Epidermal melanocyte (primary cell): ENCODE data around the gene RGL1.

Experiments used
- DNase-seq: peaks from one replicate; pipeline ENCODE4 v3.0.0; 2011; ENCODE audit warnings: low spot score; ENCODE audit not compliant: insufficient read length

The RGL1 gene

DNA sequence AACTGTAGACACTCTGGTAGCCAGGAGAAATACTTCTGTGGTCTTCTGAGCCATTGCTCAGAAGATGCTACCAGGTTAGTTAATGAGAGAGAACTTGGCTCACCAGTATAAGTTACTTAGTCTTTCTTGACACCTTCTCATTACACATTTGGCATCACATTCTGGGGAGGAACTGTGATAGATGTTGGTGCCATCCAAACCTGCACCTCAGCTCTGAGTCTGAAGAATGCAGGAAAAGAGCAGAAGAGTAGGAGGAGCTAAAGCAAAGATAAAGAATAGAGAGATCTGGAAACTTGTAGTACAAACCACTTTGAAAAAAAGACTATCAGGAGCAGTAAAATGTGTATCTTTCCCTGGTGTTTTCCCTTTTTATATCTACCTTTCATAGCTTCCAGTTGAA lies 58.9 kb downstream of the RGL1 start:
- no peak for DNase-seq

DNA sequence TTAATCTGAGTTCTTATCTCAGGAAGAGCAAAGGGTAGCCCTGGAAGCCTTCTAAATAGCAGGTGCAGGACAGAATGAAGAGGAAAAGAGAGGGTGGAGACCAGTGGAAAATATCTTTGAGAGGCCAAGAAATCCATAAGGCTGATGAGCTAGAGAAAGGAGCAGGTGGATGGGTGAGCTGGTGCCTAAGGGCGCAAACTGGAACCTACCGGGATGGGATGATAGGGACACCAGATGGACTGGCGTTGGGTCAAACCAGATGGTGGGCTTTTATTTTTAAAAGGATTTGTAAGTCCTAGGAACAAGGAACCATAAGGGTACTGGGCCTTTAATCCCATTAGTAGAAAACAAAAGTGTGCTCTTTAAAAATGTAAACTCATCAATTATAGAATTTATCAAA lies 59.7 kb downstream of the RGL1 start:
- DNase-seq, result no peak

- no peak for DNase-seq
These were observed 64.3 kb downstream of the RGL1 start for GRCh38 chr1:183869230-183869629.

DNA sequence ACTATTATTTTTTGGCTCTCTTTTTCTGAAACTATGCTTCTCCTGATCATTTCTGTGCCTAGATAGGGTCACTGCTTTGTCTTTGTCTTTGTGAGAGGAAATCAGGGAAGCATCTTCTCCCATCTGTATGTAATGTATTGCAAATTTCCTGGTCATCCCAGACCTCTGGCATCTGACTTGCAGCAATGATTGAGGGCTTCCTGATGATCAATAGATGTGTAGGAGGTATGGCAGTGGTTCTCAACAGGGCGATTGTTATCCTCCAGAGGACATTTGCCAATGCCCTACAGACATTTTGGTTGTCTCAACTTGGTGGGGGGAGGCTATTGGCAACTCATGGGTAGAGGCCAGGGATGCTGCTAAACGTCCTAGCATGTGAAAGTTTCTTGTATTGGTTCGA lies 64.7 kb downstream of the RGL1 start:
- no peak for DNase-seq

- no peak for DNase-seq
These were observed 65.6 kb downstream of the RGL1 start for GRCh38 chr1:183870351-183871077.

DNA sequence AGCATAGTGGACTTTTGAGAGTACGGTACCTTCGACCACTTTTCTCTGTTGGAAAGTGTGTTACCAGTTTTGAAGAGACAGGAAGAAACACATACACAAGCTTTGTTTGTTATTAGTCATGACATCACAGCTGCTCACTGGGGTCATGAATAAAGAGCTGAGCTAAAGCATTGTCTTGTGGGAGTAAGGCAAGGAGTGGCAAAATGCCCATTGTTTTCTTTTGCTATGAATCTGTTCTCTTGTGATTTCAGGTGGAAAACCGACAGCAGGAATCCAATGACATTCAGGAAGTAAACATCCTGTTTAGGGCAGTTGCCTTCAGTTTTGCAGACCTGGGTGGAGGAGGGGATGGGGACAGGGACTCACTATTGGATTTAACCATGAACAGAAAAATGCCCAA lies 66.2 kb downstream of the RGL1 start:
- DNase-seq, result no peak

DNA sequence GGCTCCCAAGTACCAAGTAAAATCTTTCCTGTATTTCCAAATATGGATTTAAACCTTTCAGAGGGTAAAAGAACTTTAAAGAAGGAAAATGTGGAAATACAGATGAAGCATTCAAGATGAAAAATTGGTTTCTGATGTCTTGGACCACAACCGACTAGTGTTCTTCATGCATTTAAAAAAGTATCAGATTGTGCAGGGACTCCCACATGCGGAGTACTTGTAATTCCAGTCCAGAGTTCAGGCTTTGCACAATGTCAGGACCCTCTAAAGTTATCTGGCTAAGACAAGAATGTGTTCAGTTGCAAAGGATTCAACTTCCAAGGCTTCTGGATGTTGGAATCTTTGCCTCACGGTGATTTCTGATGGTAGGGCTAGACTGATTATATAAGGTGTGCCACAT lies 66.7 kb downstream of the RGL1 start:
- DNase-seq, result no peak

DNA sequence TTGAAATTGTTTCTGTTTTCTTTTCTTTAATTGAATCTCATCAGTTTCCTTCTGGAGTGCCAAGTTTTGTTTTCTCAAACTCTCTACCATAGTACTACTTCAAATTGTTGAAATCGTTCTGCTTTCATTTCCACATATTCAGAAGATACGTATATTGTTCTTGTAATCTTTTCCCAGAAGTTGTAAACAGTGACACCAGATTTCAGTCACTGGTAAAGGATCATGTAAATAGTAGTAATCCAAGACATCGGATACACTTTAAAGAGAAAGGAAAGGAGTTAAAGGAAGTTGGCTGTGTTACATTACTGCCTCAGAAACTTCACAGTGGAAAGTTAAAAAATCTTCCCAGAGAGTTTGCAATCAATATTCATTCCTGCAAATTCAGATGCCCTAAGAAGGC lies 67.5 kb downstream of the RGL1 start:
- DNase-seq, result no peak

DNA sequence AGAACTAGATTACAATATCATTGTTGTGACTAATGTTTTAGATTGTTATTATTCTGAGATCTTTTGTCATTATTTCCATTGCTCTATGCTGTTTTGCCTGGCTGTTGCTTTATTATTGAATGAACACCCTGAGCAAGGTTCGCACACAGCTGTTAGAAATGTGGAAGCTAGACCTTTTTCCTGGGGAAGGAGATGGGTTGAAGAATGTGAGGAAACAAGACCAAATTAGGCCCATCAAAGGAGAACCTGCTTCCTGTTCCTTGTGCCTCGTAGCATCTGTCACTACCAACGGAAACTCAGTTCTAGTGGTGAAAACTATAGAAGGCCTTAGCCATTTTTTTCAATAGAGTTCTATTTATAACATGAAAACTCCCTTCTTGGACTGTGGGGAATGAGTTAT lies 68.7 kb downstream of the RGL1 start:
- DNase-seq, result no peak

DNA sequence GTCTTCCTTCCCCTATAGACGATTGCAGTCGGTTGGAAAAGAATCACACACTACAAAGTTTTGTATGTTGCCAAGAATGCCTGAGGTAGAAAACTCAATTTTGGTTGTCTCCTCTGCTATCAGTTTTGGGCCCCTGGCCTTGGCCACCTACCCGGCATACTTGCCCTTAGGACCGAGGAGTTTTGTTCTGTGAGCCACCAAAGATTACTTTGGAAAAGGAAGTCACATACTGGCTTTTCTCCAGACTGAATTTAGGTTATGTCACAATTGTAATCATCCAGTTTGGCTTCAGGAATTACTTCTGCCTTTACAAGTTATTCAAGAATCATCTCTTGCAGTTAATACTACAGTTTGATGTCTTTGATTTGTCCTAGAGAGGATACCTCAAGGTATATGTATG lies 71.4 kb downstream of the RGL1 start:
- DNase-seq, result no peak

DNA sequence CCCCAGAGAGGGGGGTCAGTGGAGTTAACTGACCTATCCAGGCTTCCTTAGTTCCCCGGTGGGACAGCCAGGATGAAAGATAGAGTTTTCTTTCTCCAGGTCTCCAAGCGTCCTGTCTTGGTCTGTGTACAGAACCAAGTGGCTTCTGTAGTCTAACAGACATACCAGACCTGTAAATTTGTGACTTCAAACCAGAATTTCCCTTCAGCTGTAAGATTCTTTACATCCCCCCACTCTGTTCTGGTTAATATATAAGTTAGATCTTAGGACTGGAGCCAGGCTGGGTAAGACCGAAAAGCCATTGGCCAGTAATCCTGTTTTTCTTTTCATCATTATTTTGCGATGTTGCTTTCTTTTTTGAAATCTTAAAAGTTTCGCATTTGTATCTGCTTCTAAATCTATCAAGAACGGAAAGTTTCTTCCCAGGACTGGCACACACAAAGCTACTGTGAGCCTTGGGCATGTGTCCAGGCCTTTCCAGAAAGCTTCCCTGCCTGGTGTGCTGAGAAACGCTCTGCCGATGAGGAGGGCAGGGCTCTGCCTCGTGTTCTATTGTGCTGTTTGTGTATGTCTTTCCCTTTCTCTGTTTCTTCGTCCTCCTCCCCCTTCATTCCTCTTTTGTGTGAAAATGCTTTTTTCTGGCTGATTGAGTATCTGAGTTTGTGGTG lies 72.3 kb downstream of the RGL1 start:
- DNase-seq, result no peak

- no peak for DNase-seq
These were observed 74.6 kb downstream of the RGL1 start for GRCh38 chr1:183879494-183879893.

GRCh38 chr1:183879966-183880365 lies 75.0 kb downstream of the RGL1 start:
- DNase-seq, result no peak

- no peak for DNase-seq
These were observed 75.8 kb downstream of the RGL1 start for GRCh38 chr1:183880531-183881243.

GRCh38 chr1:183881387-183882131 lies 76.6 kb downstream of the RGL1 start:
- no peak for DNase-seq

DNA sequence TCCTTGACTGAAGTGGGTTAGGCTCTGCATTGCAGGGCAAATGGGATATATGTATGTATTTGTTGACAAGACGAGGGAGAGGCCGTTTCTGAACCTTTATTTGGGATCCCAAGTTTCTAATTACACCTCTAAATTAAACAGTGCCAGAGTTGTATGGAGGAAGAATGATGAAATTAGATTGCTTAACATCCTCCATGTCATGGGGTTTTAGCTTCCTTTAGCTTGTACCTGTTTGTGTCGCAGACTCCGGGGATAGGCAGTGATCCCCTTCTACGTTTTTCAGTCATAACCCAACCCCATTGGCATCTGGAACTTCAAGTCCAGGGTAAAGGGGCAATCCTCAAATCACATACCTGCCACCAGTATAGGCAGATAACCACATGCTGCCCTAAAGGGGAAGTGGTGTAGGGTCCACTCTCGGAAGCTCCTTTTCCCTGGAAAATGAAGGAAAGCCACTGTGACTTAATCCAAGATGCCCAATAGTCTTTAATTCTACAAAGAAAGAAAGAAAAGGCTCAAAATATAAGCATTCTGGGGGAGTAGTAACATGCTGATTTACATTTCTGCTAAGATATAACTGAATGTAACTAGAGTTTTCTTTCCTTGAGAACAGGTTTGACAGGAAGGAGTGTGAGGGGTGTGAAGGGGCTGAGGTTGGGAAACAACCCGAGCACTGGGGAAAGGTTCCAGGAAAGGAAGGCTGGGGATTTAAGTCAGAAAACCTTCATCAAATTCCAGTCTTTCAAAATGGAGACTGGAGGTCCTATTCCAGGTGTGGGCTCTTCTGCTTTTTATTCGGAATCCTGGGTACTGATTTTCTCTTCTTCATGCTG lies 77.6 kb downstream of the RGL1 start:
- no peak for DNase-seq

DNA sequence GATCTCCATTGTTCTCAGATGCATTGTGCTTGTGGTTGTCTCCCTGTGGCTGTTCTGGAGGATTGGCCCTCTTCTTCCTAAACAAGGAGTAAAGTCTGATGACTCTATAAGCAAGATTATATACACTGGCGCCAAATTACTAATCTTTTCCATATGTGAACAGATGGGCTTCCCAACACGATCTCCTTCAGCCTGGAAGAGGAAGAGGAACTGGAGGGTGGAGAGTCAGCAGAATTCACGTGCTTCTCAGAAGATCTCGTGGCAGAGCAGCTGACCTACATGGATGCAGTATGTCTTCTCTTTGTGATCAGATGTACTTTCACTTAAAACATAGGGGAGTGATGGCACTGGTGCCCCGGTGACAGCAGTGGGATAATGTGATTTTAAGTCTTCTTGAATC lies 78.7 kb downstream of the RGL1 start:
- no peak for DNase-seq

DNA sequence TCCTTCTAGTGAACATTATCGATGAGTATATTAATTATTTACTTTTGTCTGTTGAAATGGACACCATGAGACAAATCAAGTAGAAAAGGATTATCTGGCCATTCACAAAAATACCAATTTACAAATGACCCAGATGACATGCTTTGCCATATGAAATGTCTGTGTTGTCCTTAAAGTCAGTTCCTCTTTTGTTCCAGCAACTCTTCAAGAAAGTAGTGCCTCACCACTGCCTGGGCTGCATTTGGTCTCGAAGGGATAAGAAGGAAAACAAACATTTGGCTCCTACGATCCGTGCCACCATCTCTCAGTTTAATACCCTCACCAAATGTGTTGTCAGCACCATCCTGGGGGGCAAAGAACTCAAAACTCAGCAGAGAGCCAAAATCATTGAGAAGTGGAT lies 79.6 kb downstream of the RGL1 start:
- DNase-seq, result no peak

DNA sequence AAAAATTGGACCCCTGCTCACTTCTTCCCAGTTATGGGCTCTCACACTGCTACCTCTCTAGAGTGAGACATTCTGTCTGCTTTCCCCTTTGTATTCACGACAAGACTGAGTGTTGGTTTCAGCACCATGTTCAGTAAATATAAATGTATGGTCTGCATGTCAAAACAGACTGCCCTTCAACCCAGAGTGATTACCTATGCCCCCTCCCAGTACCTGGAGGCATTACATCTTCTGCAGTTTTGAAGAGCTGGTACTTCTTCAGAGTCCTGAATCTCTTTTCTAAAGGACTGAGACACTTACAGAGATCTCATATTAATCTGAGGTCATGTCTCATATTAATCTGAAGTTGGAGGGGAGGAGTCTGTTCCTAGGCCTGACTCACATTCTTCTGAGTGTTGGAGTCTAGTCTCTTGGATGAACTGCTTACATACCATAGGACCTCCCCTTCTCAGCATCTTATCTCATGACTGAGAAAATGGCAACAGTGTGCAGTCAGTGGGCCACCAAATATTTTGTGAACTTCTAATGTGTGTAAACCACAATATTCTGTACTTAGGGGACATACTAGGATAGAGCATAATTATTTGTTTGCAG lies 80.3 kb downstream of the RGL1 start:
- DNase-seq, result no peak

DNA sequence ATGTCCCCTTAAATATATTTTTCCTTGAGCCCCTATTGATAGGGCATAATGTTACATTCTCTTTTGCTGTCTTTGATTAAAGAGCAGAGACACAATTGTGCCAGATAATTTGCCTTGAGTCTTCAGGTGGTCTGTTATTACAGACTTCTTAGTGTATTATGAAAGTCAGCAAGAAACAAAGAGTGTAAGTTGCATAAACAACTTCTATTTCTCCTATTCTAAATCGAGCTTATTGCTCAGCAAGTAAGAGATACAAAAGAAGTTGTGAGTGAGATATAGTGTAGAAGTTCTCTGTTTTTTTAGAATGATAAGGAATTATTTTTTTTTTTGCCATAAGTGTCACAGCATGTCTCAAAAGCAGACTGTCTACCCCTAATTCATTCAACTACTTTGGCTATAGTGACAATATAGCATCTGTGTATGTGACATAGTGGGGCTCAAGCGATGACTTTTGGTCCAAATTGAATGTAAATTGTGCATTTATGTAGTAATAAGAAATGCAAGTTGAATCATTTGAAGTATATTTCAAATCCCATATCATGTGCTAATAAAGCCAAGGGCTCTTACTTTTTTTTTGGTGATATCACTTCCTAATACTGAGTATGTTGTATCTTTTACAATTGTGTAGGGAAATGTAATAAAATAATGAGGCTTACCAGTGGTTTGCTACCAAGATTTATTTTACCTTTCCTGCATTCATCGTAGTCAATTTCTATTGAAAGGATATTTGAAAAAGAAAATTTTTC lies 81.3 kb downstream of the RGL1 start:
- no peak for DNase-seq
